HG03097 (cell line): ENCODE data around the gene GXYLT2.
"Not testable (repeated sequence)": the region's sequence is repeated elsewhere in the genome, so short reads cannot be mapped to it uniquely, and the experiment has no call there.

Experiments used
- ATAC-seq: cut with Tn5 transposase; IDR thresholded peaks from one replicate; pipeline ENCODE4 v1.9.1; 2021; ENCODE audit not compliant: unreplicated experiment, low FRiP score

Gene GXYLT2

GRCh38 chr3:72892081-72892775 lies 4.4 kb downstream of the GXYLT2 start:
- ATAC-seq: no peak

DNA sequence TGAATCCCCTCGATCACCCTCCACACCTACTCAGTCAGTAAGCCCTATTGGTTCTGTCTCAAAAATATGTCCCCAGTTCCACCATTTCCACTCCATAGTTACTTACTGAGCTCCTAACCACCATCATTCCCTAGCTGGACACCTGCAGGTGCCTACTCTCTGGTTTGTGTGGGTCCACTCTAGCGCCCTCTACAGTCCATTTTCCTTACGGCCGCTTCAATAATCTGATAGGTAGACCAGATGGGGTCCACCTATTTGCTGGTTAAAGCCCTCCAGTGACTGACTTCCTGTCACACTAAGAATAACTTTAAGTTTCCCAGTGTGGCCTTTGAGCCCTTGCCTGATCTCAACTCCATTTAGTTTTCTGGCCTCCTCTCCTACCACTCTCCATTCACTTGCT lies 5.0 kb downstream of the GXYLT2 start:
- no peak for ATAC-seq

GRCh38 chr3:72894976-72895552 lies 7.2 kb downstream of the GXYLT2 start:
- ATAC-seq: no peak

DNA sequence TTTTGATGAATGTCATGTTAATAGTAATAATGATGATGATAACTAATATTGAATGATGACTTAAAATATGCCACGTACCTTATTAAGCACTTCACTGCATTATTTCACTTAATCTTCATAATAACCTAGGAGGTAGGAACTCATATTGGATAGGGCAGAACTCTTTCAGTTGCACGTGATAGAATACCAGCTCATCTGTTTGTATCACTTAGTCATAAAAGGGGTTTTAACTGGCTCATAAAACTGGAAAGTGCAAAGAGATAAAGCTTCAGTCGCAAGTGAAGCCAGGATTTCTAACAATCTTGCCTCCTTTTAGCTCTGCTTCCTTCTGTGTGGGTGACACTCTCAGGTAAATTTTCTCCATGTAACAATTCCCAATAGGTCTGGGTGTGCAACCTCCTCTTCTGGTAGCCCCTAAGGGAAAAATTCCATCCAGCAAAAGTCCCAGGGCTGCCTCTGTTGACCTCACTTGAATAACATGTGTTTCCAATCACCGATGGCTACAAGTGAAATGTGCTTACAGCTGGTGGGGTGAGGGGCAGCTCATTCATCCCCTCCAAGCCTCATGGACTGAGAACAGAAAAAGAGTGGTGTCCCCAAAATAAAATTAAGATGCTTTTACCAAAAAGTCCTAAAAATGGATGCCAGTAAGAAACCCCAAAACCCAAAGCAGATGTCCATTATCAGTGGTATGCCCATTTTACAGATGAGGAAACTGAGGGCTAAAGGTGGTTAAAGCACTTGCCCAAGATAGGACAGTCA lies 9.3 kb downstream of the GXYLT2 start:
- ATAC-seq: no peak

GRCh38 chr3:72897758-72898007 lies 9.8 kb downstream of the GXYLT2 start:
- no peak for ATAC-seq

GRCh38 chr3:72899349-72899765 lies 11.5 kb downstream of the GXYLT2 start:
- ATAC-seq: no peak

DNA sequence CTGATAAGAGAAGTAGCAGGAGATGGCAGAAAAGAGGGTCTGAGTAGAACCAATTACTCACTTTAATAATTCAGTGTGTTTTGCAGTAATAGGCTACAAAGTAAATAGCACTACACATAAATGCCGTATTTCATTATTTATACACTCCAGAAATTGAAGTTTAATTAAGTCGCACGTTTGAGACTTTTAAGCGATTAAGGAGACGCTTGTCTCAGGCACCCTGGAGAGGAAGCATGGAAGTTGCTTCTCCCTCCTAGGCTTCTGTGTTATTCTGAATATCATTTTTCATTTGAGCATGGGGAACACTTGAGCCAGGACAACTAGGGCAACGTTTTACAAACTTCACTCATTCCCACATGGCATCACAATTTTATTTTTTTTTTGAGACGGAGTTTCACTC lies 12.2 kb downstream of the GXYLT2 start:
- ATAC-seq: no peak

DNA sequence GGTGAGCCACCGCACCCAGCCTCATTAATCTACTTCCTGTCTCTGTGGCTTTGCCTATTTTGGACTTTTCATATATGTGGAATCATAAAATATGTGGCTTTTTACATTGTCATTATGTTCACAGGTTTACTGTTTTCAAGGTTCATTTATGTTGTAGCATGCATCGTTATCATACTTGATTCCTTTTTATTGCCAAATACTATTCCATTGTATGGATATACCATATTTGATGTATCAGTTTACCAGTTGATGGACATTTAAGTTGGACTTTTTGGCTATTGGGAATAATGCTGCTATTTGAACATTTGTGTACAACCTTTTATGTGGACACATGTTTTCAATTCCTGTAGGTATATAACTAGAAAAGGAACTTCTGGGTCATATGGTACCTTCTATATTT lies 14.0 kb downstream of the GXYLT2 start:
- ATAC-seq: no peak

DNA sequence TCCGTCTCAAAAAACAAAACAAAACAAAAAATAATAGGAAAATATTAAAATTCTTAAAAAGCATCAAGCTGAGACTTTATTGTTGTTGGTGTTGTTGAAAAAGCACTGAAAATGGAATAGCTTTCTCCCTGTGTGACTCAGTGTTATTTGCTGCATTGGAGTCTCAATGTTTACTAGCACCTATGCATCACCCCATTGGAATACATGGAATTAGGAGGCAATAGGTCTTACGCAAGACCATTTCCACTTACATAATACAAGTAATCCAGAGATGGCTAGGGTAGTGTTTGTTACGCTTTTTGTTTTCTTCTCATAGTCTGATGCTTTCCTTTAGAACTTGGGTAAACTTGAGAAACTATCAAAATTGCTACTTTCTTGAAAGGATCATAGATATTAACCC lies 15.2 kb downstream of the GXYLT2 start:
- no peak for ATAC-seq

DNA sequence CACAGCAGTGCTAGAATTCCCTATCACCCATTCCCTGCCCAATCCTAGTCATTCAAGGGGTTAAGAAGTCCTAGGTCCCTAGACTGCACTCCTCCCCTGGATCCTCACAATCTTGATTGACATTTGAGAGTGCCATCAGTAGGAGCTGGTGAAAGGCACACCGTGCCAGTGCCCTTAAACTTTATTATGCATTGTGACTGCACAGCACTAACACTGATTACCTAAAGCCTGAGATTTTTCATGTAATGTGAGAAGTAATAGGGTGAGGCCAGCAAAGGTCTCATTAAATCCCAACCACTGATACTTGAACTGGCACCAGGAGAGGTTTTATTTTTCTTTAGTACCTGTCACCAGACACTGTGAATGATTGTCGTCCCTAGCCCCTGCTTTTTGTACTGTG lies 16.3 kb downstream of the GXYLT2 start:
- no peak for ATAC-seq

GRCh38 chr3:72906154-72906553 lies 18.3 kb downstream of the GXYLT2 start:
- ATAC-seq: no peak

DNA sequence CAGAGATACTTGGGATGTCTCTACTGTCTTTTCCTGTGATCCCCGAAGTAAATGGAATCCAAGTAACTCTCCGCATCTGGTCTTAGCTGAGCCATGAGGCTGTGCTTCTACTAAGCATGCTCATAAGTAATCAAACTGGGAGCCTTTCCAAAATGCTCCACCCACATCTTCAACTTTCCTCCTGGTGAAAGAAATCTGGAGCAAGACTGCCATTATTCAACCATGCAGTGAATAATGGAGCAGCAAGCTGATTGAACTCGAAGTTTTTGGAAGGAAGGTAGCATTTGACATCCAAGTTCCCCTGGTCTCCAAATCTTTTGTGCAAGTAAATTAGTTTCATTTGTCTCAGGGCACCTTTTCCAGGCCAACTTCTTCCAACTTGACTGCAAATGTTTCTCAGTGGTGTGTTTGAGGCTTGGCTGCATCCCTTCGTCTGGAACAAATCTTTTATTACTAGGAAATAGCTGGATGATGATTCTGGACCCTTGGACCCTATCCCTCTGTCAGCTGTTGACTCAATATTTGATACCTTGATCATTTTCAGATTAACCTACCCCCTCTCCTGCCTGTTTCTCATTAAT lies 19.4 kb downstream of the GXYLT2 start:
- no peak for ATAC-seq

- ATAC-seq: no peak
These were observed 20.1 kb downstream of the GXYLT2 start for GRCh38 chr3:72907731-72908620.

- ATAC-seq: no peak
These were observed 21.7 kb downstream of the GXYLT2 start for GRCh38 chr3:72909591-72909990.

DNA sequence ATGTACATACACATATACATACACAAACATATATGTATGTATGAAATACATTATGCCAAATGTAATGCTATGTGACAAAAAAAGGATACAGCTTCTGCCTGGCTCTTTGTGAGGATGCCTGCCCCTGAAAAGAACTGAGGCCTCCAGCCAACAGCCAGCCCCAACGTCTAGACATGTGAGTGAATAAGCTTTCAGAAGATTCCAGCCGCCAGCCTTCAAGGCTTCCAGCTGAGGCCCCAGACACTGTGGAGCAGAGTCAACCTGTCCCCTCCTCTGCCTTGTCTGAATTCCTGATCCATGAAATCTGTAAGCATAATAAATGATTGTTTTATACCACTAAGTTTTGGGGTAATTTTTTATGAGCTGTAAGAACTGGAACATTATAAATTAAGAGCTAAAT lies 24.7 kb downstream of the GXYLT2 start:
- no peak for ATAC-seq

- no peak for ATAC-seq
These were observed 26.5 kb downstream of the GXYLT2 start for GRCh38 chr3:72914383-72914782.

DNA sequence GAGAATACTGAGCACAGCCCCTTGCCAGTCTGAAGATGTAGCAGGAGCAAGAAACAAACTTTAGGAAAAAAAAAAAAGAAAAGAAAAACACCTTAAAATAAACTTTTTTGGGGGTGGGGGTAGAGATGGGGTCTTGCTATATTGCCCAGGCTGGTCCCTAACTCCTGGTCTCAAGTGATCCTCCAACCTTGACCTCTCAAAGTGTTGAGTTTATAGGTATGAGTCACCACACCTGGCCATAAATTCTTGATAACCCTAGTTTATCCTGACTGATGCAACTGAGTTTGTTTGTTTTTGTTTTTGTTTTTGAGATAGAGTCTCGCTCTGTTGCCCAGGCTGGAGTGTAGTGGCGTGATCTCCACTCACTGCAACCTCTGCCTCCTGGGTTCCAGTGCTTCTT lies 28.4 kb downstream of the GXYLT2 start:
- ATAC-seq: no peak

DNA sequence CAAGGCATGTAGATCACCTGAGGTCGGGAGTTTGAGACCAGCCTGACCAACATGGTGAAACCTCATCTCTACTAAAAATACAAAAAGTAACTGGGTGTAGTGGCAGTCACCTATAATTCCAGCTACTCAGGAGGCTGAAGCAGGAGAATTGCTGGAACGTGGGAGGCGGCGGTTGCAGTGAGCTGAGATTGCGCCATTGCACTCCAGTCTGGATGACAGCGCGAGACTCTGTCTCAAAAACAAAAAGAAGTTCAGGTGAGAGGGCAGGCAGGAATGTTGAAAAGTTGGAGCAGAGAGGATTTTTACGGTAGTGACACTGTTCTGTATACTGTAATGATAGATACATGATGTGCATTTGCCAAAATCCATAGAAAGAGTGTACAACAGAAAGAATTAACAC lies 31.7 kb downstream of the GXYLT2 start:
- no peak for ATAC-seq

GRCh38 chr3:72924055-72924454 lies 36.2 kb downstream of the GXYLT2 start:
- ATAC-seq: no peak

DNA sequence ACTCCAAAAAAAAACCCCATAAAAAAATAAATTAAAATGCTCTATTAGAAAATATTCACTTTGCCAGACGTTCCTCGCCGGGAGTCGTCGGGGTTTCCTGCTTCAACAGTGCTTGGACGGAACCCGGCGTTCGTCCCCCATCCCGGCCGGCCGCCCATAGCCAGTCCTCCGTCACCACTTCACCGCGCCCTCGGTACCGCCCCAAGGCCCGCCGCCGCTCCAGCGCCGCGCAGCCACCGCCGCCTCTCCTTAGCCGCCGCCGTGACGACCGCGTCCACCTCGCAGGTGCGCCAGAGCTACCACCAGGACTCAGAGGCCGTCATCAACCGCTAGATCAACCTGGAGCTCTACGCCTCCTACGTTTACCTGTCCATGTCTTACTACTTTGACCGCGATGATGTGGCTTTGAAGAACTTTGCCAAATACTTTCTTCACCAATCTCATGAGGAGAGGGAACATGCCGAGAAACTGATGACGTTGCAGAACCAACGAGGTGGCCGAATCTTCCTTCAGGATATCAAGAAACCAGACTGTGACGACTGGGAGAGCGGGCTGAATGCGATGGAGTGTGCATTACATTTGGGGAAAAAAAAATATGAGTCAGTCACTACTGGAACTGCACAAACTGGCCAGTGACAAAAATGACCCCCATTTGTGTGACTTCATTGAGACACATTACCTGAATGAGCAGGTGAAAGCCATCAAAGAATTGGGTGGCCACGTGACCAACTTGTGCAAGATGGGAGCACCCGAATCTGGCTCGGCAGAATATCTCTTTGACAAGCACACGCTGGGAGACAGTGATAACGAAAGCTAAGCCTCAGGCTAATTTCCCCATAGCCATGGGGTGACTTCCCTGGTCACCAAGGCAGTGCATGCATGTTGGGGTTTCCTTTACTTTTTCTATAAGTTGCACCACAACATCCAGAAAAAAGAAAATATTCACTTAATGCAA lies 41.2 kb downstream of the GXYLT2 start:
- not testable (repeated sequence) for ATAC-seq
